Fibroblast of mammary gland (primary cell): ENCODE data around the gene NAV1.
"Not testable (repeated sequence)": the region's sequence is repeated elsewhere in the genome, so short reads cannot be mapped to it uniquely, and the experiment has no call there.

Experiments used
- DNase-seq: peaks from one replicate; pipeline ENCODE4 v3.0.0-alpha.2; 2010; ENCODE audit warnings: low read depth
- H3K4me3 ChIP-seq: 2 replicates; pipeline ENCODE4 v1.5.1; 2011; ENCODE audit warnings: low read depth, mild to moderate bottlenecking, low read length, moderate library complexity; ENCODE audit not compliant: control insufficient read depth
- CTCF ChIP-seq: conservative IDR thresholded peaks from 2 replicates; pipeline ENCODE4 v1.5.1; 2011; ENCODE audit warnings: low read depth, low read length, inconsistent platforms; ENCODE audit not compliant: control insufficient read depth, insufficient read depth

The NAV1 gene

GRCh38 chr1:201538612-201539551 lies at the start of gene NAV1:
NAV1 (plus strand) TSS chr1:201539127; CDS start chr1:201622885, 83,758 bp downstream.
- no peak for TF ChIP-seq CTCF
- H3K4me3 ChIP-seq: peak within 1 kb of the TSS; percentile 90
- peak; percentile 87 for DNase-seq

GRCh38 chr1:201489643-201490261 lies 49.2 kb upstream of the NAV1 start:
- no peak overlapping the region for H3K4me3 ChIP-seq
- DNase-seq: no peak
- no peak for TF ChIP-seq CTCF

GRCh38 chr1:201490708-201491131 lies 48.2 kb upstream of the NAV1 start:
- no peak for TF ChIP-seq CTCF
- no peak for DNase-seq
- no peak overlapping the region for H3K4me3 ChIP-seq

GRCh38 chr1:201491896-201492511 lies 46.9 kb upstream of the NAV1 start:
- no peak for DNase-seq
- no peak for TF ChIP-seq CTCF
- no peak overlapping the region for H3K4me3 ChIP-seq

GRCh38 chr1:201493026-201493656 lies 45.8 kb upstream of the NAV1 start:
- H3K4me3 ChIP-seq, DNase-seq: not testable (repeated sequence)

- peak; percentile 52 for DNase-seq
Measured at GRCh38 chr1:201493757-201494617, 44.9 kb upstream of the NAV1 start.

More at GRCh38 chr1:201493757-201494617, 44.9 kb upstream of the NAV1 start:
- H3K4me3 ChIP-seq: no peak overlapping the region
- TF ChIP-seq CTCF: no peak
